ENCODE data around the gene GIPC3. TPM values are rescaled to one million over a fixed set of nuclear protein-coding genes. Genes with fewer than 3 reads are reported as not detected.

GIPC3 gene
- total and polyA plus RNA-seq, 2 of the 8 experiments (the other 6 are each of a cell fraction or from before 2014, with no cell fraction given): 1.0 to 1.2 TPM

DNA sequence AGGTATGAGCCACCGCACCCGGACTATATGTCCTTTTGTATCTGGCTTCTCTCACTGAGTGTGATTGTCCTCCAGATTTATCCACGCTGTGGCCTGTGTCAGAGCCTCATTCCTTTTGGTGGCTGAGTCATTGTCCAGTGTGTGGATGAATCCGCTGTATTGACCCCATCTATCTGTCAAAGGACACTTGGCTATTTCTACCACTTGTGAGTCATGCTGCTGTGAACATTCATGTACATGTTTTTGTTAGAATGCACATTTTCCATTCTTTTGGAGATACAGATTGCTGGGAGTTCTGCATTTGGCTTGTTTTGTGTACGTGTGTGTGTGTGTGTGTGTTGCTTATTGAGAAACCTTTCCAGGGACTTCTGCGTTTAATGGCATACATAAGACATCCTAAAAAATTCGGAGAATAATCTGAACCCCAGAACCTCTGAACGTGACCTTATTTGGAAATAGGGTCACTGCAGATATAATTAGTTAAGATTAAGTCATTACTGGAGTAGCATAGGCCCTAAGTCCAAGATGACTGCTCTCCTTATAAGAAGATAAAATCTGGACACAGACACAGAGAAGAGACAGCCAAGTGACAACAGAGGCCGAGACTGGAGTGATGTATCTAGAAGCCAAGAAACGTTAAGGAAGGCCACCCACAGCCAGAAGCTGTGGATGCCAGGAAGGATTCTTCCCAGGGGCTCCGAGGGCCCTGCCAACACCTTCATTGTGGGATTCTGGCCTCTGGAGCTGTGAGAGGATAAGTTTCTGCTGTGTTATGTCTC is 4.9 kb upstream of the GIPC3 start:
- peaks cover 0 to 13% (median 8%) of the 10 kb centered on the region in 4 experiments; a peak in 5 of 7 replicates for H3K4me1 ChIP-seq (replicated peaks in 1 of 4; ENCODE audit: control insufficient read depth in 3 of 4, insufficient read depth in 4 of 4, low read length in 3 of 4)
- no peak overlapping the region for H3K18ac ChIP-seq (ENCODE audit: extremely low read depth, low read length)
- H2BK120ac ChIP-seq (replicated peaks; ENCODE audit: low read depth, low read length): no peak overlapping the region
- H3K4me2 ChIP-seq (ENCODE audit: insufficient read depth in 1 of 2, low read depth in 2 of 2, low read length in 2 of 2): no peak overlapping the region
- no peak overlapping the region for H3K4me3 ChIP-seq (ENCODE audit: extremely low read depth in 1 of 4, insufficient read depth in 2 of 4, low read depth in 3 of 4, low read length in 4 of 4)
- H2BK12ac ChIP-seq (ENCODE audit: low read depth, low read length): no peak overlapping the region
- no peak overlapping the region for H2BK5ac ChIP-seq (ENCODE audit: low read depth, low read length)
- no peak overlapping the region for H3K4ac ChIP-seq (replicated peaks; ENCODE audit: insufficient read length, low read depth, low read length)
- no peaks in the 10 kb centered on the region for H3K79me1 ChIP-seq (ENCODE audit: low read depth, low read length)
- H2AFZ ChIP-seq (ENCODE audit: low read length): no peak overlapping the region
- DNase-seq (ENCODE audit: low read depth in 1 of 2, low spot score in 2 of 2): no peak
- H4K20me1 ChIP-seq (replicated peaks in 1 of 2; ENCODE audit: control insufficient read depth in 1 of 2, insufficient read depth in 2 of 2, low read length in 2 of 2): peaks cover 0 to 4% of the 10 kb centered on the region in 2 experiments
- H3K27ac ChIP-seq (ENCODE audit: low read depth, low read length): no peak overlapping the region
- H3K79me2 ChIP-seq (ENCODE audit: control insufficient read depth in 1 of 2, insufficient read depth in 2 of 2, low read length in 2 of 2): no peaks in the 10 kb centered on the region
- H4K8ac ChIP-seq (ENCODE audit: extremely low read depth, insufficient read depth, low read length): no peak overlapping the region
- no peak overlapping the region for H3K14ac ChIP-seq (ENCODE audit: insufficient read length)
- H3K23ac ChIP-seq (ENCODE audit: insufficient read length): no peak overlapping the region
- TF ChIP-seq BCL11A (IDR thresholded peaks at IDR 0.05; ENCODE audit: low read depth in 2 of 2, low read length in 2 of 2): no peak
- no peak for TF ChIP-seq CHD2 (IDR thresholded peaks at IDR 0.05; ENCODE audit: low read length)
- TF ChIP-seq, protein P1, sequence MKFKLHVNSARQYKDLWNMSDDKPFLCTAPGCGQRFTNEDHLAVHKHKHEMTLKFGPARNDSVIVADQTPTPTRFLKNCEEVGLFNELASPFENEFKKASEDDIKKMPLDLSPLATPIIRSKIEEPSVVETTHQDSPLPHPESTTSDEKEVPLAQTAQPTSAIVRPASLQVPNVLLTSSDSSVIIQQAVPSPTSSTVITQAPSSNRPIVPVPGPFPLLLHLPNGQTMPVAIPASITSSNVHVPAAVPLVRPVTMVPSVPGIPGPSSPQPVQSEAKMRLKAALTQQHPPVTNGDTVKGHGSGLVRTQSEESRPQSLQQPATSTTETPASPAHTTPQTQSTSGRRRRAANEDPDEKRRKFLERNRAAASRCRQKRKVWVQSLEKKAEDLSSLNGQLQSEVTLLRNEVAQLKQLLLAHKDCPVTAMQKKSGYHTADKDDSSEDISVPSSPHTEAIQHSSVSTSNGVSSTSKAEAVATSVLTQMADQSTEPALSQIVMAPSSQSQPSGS (IDR thresholded peaks at IDR 0.05; ENCODE audit: low read length): no peak
- TF ChIP-seq MAFK (IDR thresholded peaks at IDR 0.05; ENCODE audit: low read depth, low read length): no peak
- TF ChIP-seq KDM5A (IDR thresholded peaks at IDR 0.05; ENCODE audit: low read length): no peak
- no peak for TF ChIP-seq EZH2 (IDR thresholded peaks at IDR 0.05; ENCODE audit: low read depth, low read length, severe bottlenecking)
- H4K91ac ChIP-seq (replicated peaks; ENCODE audit: insufficient read length, low read length): no peak overlapping the region
- H4K5ac ChIP-seq (ENCODE audit: insufficient read length, low read depth, low read length): no peak overlapping the region
- ChIA-PET CTCF (ENCODE audit: partially characterized antibody) (interaction anchor here (0.6 to 2.9 kb wide), 6 partner anchors 10 to 1744 kb away, joined by 3 to 13 read pairs (median 4); partner anchors contain the start of gene PLIN5), POLR2A (ENCODE audit: partially characterized antibody) (interaction anchor here (0.7 kb wide), 1 partner anchor 38 kb away, joined by 3 read pairs; no protein-coding TSS in a partner anchor)
- H2BK20ac ChIP-seq (ENCODE audit: low read length): no peak overlapping the region
- H2AK5ac ChIP-seq (ENCODE audit: low read depth, low read length): no peak overlapping the region
- 76% methylated on average over 11 of the region's 11 CpGs; no CpG with 5 or more reads in 1 of the 2 experiments for WGBS, 2 experiments (ENCODE audit: extremely low coverage in 1 of 2, insufficient coverage in 1 of 2, insufficient read length in 1 of 2, insufficient replicate concordance in 2 of 2, low coverage in 1 of 2, low lambda C conversion rate in 2 of 2, missing lambda C conversion rate in 1 of 2)
- no peaks in the 10 kb centered on the region for H3K36me3 ChIP-seq (ENCODE audit: control insufficient read depth in 2 of 4, insufficient read depth in 4 of 4, low read length in 3 of 4)
- H3K9ac ChIP-seq (replicated peaks in 1 of 4; ENCODE audit: extremely low read depth in 1 of 4, low read depth in 3 of 4, low read length in 3 of 4): no peak overlapping the region; a peak in 2 of 7 replicates
- no peaks in the 10 kb centered on the region for H3K9me3 ChIP-seq (ENCODE audit: insufficient read depth in 2 of 2, low read depth in 1 of 2, low read length in 1 of 2)
- no peak overlapping the region for H3K56ac ChIP-seq (replicated peaks; ENCODE audit: insufficient read length, low read depth, low read length)
- peaks cover 12% of the 10 kb centered on the region; the same call in 1 of the 2 replicates for H3K23me2 ChIP-seq (ENCODE audit: low read depth, low read length)
- H3K27me3 ChIP-seq (replicated peaks in 1 of 4; ENCODE audit: control insufficient read depth in 3 of 4, extremely low read depth in 1 of 4, insufficient read depth in 3 of 4, low read length in 3 of 4): peaks cover 4 to 9% (median 4%) of the 10 kb centered on the region in 4 experiments; a peak in 6 of 7 replicates
- FAIRE-seq: no peak
- H2BK15ac ChIP-seq (ENCODE audit: low read length): no peak overlapping the region
